Measurements from ENCODE around the gene TKT. TPM values are rescaled to one million over a fixed set of nuclear protein-coding genes. Genes with fewer than 3 reads are reported as not detected.

TKT gene
- total and polyA plus RNA-seq, 2 of the 4 experiments (the other 2 are of a cell fraction), result 280 to 349 TPM

DNA sequence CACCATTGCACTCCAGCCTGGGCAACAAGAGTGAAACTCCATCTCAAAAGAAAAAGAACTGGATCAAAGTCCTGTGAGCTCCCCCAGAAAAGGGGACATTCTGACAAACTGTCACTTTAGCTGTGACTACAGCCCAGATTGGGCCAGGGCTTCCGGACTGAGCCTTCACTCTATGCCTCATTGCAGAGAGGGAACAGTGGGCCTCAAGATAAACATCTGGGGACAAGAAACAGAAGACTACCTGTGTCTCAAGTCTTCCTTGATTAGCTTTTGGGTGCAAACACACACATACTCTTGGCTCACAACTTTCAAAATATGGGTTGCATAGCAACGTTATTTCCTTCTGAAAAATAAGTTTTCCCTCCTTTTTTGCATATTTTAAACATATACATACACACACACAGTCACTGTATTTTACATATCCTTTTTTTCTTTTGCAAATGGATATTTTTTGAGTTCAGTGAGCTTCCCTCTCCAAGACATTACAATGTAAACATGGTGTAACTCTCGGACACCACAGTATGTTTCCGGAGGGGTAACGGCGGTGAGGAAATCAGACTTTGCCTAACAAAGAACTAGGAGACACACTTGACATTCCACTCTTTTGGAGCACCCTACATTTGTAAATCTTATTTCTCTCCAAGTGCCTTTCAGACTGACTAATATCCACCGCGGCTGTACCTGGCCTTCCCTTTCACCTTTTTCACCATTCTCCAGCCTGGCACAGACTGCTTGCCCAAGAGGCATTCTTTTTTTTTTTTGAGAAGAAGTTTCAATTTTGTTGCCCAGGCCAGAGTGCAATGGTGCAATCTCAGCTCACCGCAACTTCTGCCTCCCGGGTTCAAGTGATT lies 3.5 kb downstream of the TKT start:
- no peak overlapping the region for H2AK9ac ChIP-seq (replicated peaks; ENCODE audit: low read depth, low read length, poor library complexity)
- DNase-seq (no peak), ATAC-seq (ENCODE audit: low read depth) (no peak)
- peaks cover 15% of the 10 kb centered on the region for H3K36me3 ChIP-seq (ENCODE audit: control insufficient read depth, insufficient read depth, low read length)
- TF ChIP-seq SMC3 (IDR thresholded peaks at IDR 0.05; ENCODE audit: low read depth, low read length), result no peak
- TF ChIP-seq CEBPB (IDR thresholded peaks at IDR 0.05; ENCODE audit: low read depth, low read length), result peak; percentile 18; the same call in 1 of the 2 replicates
- in situ Hi-C loops (cut with MboI; ENCODE audit: low sequenced_read_pairs) (no loop called here), intact Hi-C loops (cut with micrococcal nuclease) (no loop called here), dilution Hi-C loops (cut with HindIII; ENCODE audit: low sequenced_read_pairs, unreplicated experiment) (no loop called here)
- WGBS, 2 experiments (ENCODE audit: extremely low coverage in 2 of 2, insufficient read length in 1 of 2), result 55% methylated on average over 3 of the region's 10 CpGs; no CpG with 5 or more reads in 1 of the 2 experiments
- no peak overlapping the region for H4K8ac ChIP-seq (ENCODE audit: low read depth in 2 of 2, low read length in 2 of 2)
- no peak overlapping the region for H2BK120ac ChIP-seq (ENCODE audit: low read depth, low read length)
- CTCF ChIA-PET, result no interaction called here
- H3K18ac ChIP-seq (ENCODE audit: low read depth, low read length), result no peak overlapping the region
- no peak overlapping the region for H2BK15ac ChIP-seq (ENCODE audit: low read depth, low read length)
- peaks cover 21% of the 10 kb centered on the region for H3K4me1 ChIP-seq (ENCODE audit: control insufficient read depth, insufficient read depth, low read length)
- H2BK5ac ChIP-seq (ENCODE audit: low read depth, low read length, poor library complexity, severe bottlenecking), result no peak overlapping the region
- H4K5ac ChIP-seq (ENCODE audit: low read depth, low read length), result no peak overlapping the region
- H3K56ac ChIP-seq (ENCODE audit: extremely low read depth, insufficient read depth, low read length), result no peak overlapping the region
- no peak overlapping the region for H2BK20ac ChIP-seq (ENCODE audit: low read depth, low read length)
- H3K27me3 ChIP-seq (ENCODE audit: control insufficient read depth, insufficient read depth, low read length), result no peaks in the 10 kb centered on the region
- H3K9me3 ChIP-seq (ENCODE audit: control insufficient read depth, insufficient read depth, low read length), result no peaks in the 10 kb centered on the region
- H3K9me1 ChIP-seq (ENCODE audit: insufficient read depth, low read length), result peaks cover 25% of the 10 kb centered on the region
- no peak overlapping the region; the same call in 1 of the 2 replicates for H3K4me3 ChIP-seq (ENCODE audit: insufficient read depth, low read depth, low read length)
- H3K4ac ChIP-seq (ENCODE audit: low read depth, low read length), result no peak overlapping the region; the same call in 1 of the 2 replicates
- H3K4me2 ChIP-seq (ENCODE audit: low read depth, low read length), result peak overlapping the region; percentile 85
- no TSS peak for BruUV-seq (replicated peaks)
- peak overlapping the region; percentile 39 for H3K14ac ChIP-seq (replicated peaks; ENCODE audit: low read depth, low read length)
- peaks cover 0 to 59% of the 10 kb centered on the region in 2 experiments; a peak in 3 of 4 replicates for H3K79me1 ChIP-seq (ENCODE audit: low read depth in 1 of 2, low read length in 2 of 2)
- H4K20me1 ChIP-seq (ENCODE audit: insufficient read depth, low read length), result peaks cover 85% of the 10 kb centered on the region
- peak overlapping the region; percentile 36; the same call in 1 of the 2 replicates for H3K27ac ChIP-seq (ENCODE audit: insufficient read depth, low read length)
- H3K9ac ChIP-seq (ENCODE audit: low read depth, low read length), result 0 out of 2 replicates have a peak overlapping the region, but pooled peaks have one; percentile 12
- H2AFZ ChIP-seq (replicated peaks; ENCODE audit: low read length, poor library complexity), result no peak overlapping the region
- H4K91ac ChIP-seq (ENCODE audit: insufficient read depth, low read depth, low read length), result no peak overlapping the region
- POLR2A ChIA-PET (ENCODE audit: unreplicated experiment), result no interaction called here
- no peak overlapping the region for H2AK5ac ChIP-seq (ENCODE audit: low read depth, low read length)
- H3K23ac ChIP-seq (ENCODE audit: low read depth, low read length), result peak overlapping the region; percentile 38; the same call in 1 of the 2 replicates

All from IMR-90 (cell line).